A375 (cell line): ENCODE measurements around the gene RGCC. TPM values are rescaled to one million over a fixed set of nuclear protein-coding genes. Genes with fewer than 3 reads are reported as not detected.

Experiments used
- total RNA-seq: library from RNA; depleted of rRNA; stranded (reverse); fragments of >200 nt; shearing (Covaris generic); gene quantifications from 2 replicates; pipeline ENCODE4 v1.2.3, GENCODE V29; 2014; rRNA removed

Gene RGCC
- 0.26 and 0.58 TPM in 2 replicates for total RNA-seq

GRCh38 chr13:41456768-41457588 is at the start of gene RGCC:
Gene RGCC, plus strand, starts transcription at chr13:41457550. Its CDS starts 158 bp downstream, at chr13:41457708.

Other genes starting within 250 kb of the RGCC start
- 12.5 and 14.4 TPM in 2 replicates for gene MTRF1, start 194.0 kb upstream of the RGCC start, total RNA-seq
- 4.8 and 8.1 TPM in 2 replicates for gene NAA16, start 146.3 kb upstream of the RGCC start, total RNA-seq